ENCODE data around the gene PYHIN1. TPM values are rescaled to one million over a fixed set of nuclear protein-coding genes. Genes with fewer than 3 reads are reported as not detected.

The PYHIN1 gene
- total and polyA plus RNA-seq, 2 of the 8 experiments (the other 6 are each of a cell fraction or from before 2014, with no cell fraction given) = not detected

DNA sequence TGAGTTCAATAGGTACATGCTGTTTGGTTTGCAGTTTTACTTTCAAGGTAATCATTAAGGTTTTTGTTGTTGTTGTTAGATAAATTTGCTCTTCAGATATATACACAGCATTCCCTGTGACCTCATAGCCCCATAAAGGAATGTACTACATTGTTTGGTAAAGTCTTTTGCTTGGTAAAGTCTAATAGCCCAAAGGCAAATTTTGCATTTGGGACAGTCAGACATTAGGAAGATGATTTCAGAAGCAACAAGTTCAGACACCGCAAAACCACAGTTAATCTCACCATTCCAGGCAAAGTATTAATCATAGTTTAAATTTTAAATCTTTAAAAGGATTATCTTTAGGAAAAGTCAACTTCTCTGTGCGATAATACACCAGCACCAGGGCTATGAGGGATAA lies 32.6 kb upstream of the PYHIN1 start:
- H3K9me3 ChIP-seq (ENCODE audit: insufficient read depth in 2 of 2, low read depth in 1 of 2, low read length in 1 of 2) = no peaks in the 10 kb centered on the region
- H3K18ac ChIP-seq (ENCODE audit: extremely low read depth, low read length) = no peak overlapping the region
- no peaks in the 10 kb centered on the region for H3K23me2 ChIP-seq (ENCODE audit: low read depth, low read length)
- WGBS, 2 experiments (ENCODE audit: extremely low coverage in 1 of 2, insufficient coverage in 1 of 2, insufficient read length in 1 of 2, insufficient replicate concordance in 2 of 2, low coverage in 1 of 2, low lambda C conversion rate in 2 of 2, missing lambda C conversion rate in 1 of 2) = no CpG with 5 or more reads among the region's 2 CpGs
- no peaks in the 10 kb centered on the region for H3K4me1 ChIP-seq (replicated peaks in 1 of 4; ENCODE audit: control insufficient read depth in 3 of 4, insufficient read depth in 4 of 4, low read length in 3 of 4)
- no peak overlapping the region for H3K27ac ChIP-seq (ENCODE audit: low read depth, low read length)
- H4K20me1 ChIP-seq (replicated peaks in 1 of 2; ENCODE audit: control insufficient read depth in 1 of 2, insufficient read depth in 2 of 2, low read length in 2 of 2) = no peaks in the 10 kb centered on the region
- H2BK20ac ChIP-seq (ENCODE audit: low read length) = no peak overlapping the region
- H3K14ac ChIP-seq (ENCODE audit: insufficient read length) = no peak overlapping the region
- no peak overlapping the region for H2AFZ ChIP-seq (ENCODE audit: low read length)
- H3K79me2 ChIP-seq (ENCODE audit: control insufficient read depth in 1 of 2, insufficient read depth in 2 of 2, low read length in 2 of 2) = no peaks in the 10 kb centered on the region
- no peak overlapping the region for H2BK5ac ChIP-seq (ENCODE audit: low read depth, low read length)
- H2BK15ac ChIP-seq (ENCODE audit: low read length) = no peak overlapping the region
- H4K5ac ChIP-seq (ENCODE audit: insufficient read length, low read depth, low read length) = no peak overlapping the region
- no peak for DNase-seq (ENCODE audit: low read depth in 1 of 2, low spot score in 2 of 2)
- ChIA-PET POLR2A (ENCODE audit: partially characterized antibody) (no interaction called here), CTCF (ENCODE audit: partially characterized antibody) (no interaction called here)
- no peak overlapping the region for H2AK5ac ChIP-seq (ENCODE audit: low read depth, low read length)
- H3K56ac ChIP-seq (replicated peaks; ENCODE audit: insufficient read length, low read depth, low read length) = no peak overlapping the region
- no peak for FAIRE-seq
- H4K8ac ChIP-seq (ENCODE audit: extremely low read depth, insufficient read depth, low read length) = no peak overlapping the region
- no peak overlapping the region for H3K4me2 ChIP-seq (ENCODE audit: insufficient read depth in 1 of 2, low read depth in 2 of 2, low read length in 2 of 2)
- H4K91ac ChIP-seq (replicated peaks; ENCODE audit: insufficient read length, low read length) = no peak overlapping the region
- H3K9ac ChIP-seq (replicated peaks in 1 of 4; ENCODE audit: extremely low read depth in 1 of 4, low read depth in 3 of 4, low read length in 3 of 4) = no peak overlapping the region
- no peak overlapping the region for H2BK120ac ChIP-seq (replicated peaks; ENCODE audit: low read depth, low read length)
- no peak overlapping the region for H2BK12ac ChIP-seq (ENCODE audit: low read depth, low read length)
- H3K79me1 ChIP-seq (ENCODE audit: low read depth, low read length) = no peaks in the 10 kb centered on the region
- no peak overlapping the region for H3K23ac ChIP-seq (ENCODE audit: insufficient read length)
- H3K4me3 ChIP-seq (ENCODE audit: extremely low read depth in 1 of 4, insufficient read depth in 2 of 4, low read depth in 3 of 4, low read length in 4 of 4) = no peak overlapping the region
- H3K4ac ChIP-seq (replicated peaks; ENCODE audit: insufficient read length, low read depth, low read length) = no peak overlapping the region
- no peaks in the 10 kb centered on the region for H3K36me3 ChIP-seq (ENCODE audit: control insufficient read depth in 2 of 4, insufficient read depth in 4 of 4, low read length in 3 of 4)
- no peaks in the 10 kb centered on the region for H3K27me3 ChIP-seq (replicated peaks in 1 of 4; ENCODE audit: control insufficient read depth in 3 of 4, extremely low read depth in 1 of 4, insufficient read depth in 3 of 4, low read length in 3 of 4)
- TF ChIP-seq JUND (IDR thresholded peaks at IDR 0.05; ENCODE audit: low read length) (no peak), BRCA1 (IDR thresholded peaks at IDR 0.05; ENCODE audit: low read depth, low read length) (no peak)

Measured in H1 (cell line).